Measurements from ENCODE around the gene GPATCH2L. TPM values are rescaled to one million over a fixed set of nuclear protein-coding genes. Genes with fewer than 3 reads are reported as not detected.

The GPATCH2L gene
- polyA plus RNA-seq, 3 donors = 33.5 to 36.6 (median 35.9) TPM

- DNase-seq (ENCODE audit: low read depth in 3 of 3, low spot score in 2 of 3) = no peak
These were observed 43.3 kb downstream of the GPATCH2L start for GRCh38 chr14:76195003-76195402.

GRCh38 chr14:76196980-76197695 lies 45.4 kb downstream of the GPATCH2L start:
- DNase-seq (ENCODE audit: low read depth in 3 of 3, low spot score in 2 of 3) = no peak

GRCh38 chr14:76201162-76201561 lies 49.4 kb downstream of the GPATCH2L start:
- DNase-seq (ENCODE audit: low read depth in 3 of 3, low spot score in 2 of 3) = no peak

- no peak for DNase-seq (ENCODE audit: low read depth in 3 of 3, low spot score in 2 of 3)
These were observed 51.6 kb downstream of the GPATCH2L start for GRCh38 chr14:76203086-76204001.

- DNase-seq (ENCODE audit: low read depth in 3 of 3, low spot score in 2 of 3) = no peak
These were observed 52.9 kb downstream of the GPATCH2L start for GRCh38 chr14:76204461-76205230.

GRCh38 chr14:76205708-76206107 lies 54.0 kb downstream of the GPATCH2L start:
- no peak for DNase-seq (ENCODE audit: low read depth in 3 of 3, low spot score in 2 of 3)

- no peak for DNase-seq (ENCODE audit: low read depth in 3 of 3, low spot score in 2 of 3)
These were observed 56.6 kb downstream of the GPATCH2L start for GRCh38 chr14:76208340-76208739.

- DNase-seq (ENCODE audit: low read depth in 3 of 3, low spot score in 2 of 3) = no peak
These were observed 60.5 kb downstream of the GPATCH2L start for GRCh38 chr14:76212242-76212641.

- DNase-seq (ENCODE audit: low read depth in 3 of 3, low spot score in 2 of 3) = no peak
These were observed 65.5 kb downstream of the GPATCH2L start for GRCh38 chr14:76217179-76217578.

GRCh38 chr14:76218662-76219061 lies 66.9 kb downstream of the GPATCH2L start:
- DNase-seq (ENCODE audit: low read depth in 3 of 3, low spot score in 2 of 3) = no peak

- DNase-seq (ENCODE audit: low read depth in 3 of 3, low spot score in 2 of 3) = no peak
These were observed 68.2 kb downstream of the GPATCH2L start for GRCh38 chr14:76219873-76220272.

- no peak for DNase-seq (ENCODE audit: low read depth in 3 of 3, low spot score in 2 of 3)
These were observed 75.8 kb downstream of the GPATCH2L start for GRCh38 chr14:76227450-76228050.

GRCh38 chr14:76228138-76228537 lies 76.4 kb downstream of the GPATCH2L start:
- DNase-seq (ENCODE audit: low read depth in 3 of 3, low spot score in 2 of 3) = no peak

- DNase-seq (ENCODE audit: low read depth in 3 of 3, low spot score in 2 of 3) = no peak
These were observed 81.1 kb downstream of the GPATCH2L start for GRCh38 chr14:76232800-76233199.

- no peak for DNase-seq (ENCODE audit: low read depth in 3 of 3, low spot score in 2 of 3)
These were observed 83.9 kb downstream of the GPATCH2L start for GRCh38 chr14:76235628-76236027.

GRCh38 chr14:76236172-76237130 lies 84.7 kb downstream of the GPATCH2L start:
- DNase-seq (ENCODE audit: low read depth in 3 of 3, low spot score in 2 of 3) = no peak

- DNase-seq (ENCODE audit: low read depth in 3 of 3, low spot score in 2 of 3) = no peak
These were observed 85.7 kb downstream of the GPATCH2L start for GRCh38 chr14:76237349-76237990.

GRCh38 chr14:76245097-76245496 lies 93.4 kb downstream of the GPATCH2L start:
- DNase-seq (ENCODE audit: low read depth in 3 of 3, low spot score in 2 of 3) = no peak

- DNase-seq (ENCODE audit: low read depth in 3 of 3, low spot score in 2 of 3) = no peak
These were observed 98.6 kb downstream of the GPATCH2L start for GRCh38 chr14:76250302-76250701.
